GM18499 (cell line): Measurements from ENCODE around the gene SCUBE1.
"Not testable (repeated sequence)": the region's sequence is repeated elsewhere in the genome, so short reads cannot be mapped to it uniquely, and the experiment has no call there.

Source experiments
- ATAC-seq: cut with Tn5 transposase; IDR thresholded peaks from one replicate; pipeline ENCODE4 v1.9.1; 2021; ENCODE audit warnings: moderate number of reproducible peaks; ENCODE audit not compliant: insufficient read depth, unreplicated experiment

The SCUBE1 gene

DNA sequence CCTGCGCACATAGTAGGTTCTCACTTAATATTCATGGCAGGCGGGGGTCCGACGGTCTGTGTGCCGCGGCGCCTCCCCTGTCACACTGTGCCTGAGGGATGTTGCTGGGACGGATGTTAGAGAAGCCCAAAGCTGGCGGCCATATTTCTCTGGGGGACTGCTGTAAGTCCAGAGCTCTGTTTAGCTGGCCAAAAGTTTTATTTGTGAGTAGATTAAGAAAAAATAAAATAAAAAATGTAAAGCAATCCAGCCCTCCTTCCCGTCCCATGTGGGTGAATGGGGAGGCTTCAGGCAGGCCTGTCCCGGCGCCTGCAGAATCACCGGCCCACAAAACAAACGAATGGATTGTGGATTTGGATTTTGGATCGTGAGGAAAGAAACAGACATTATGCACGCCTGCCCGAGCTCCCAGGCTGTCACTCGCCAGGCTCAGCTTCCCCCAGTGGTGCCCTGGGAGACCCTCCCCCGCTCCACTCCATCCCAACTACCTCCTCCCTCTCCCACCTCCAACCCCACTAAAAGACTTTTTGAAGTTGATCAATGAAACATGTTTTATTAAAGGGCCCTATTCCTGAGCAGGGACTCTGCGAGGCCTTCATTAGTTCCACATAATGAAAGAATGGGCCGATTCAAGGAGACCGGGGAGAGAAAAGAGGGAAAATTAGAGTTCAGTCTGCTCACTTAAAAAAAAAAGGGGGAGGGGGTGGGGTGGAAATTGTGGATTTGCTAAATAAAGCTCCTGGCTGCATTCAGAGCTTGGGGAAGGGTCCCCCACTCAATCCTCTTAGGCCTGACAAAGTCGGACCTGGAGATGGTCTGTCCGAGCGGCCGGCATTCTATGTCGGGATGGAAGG is 20.4 kb upstream of the SCUBE1 start:
- ATAC-seq = no peak

DNA sequence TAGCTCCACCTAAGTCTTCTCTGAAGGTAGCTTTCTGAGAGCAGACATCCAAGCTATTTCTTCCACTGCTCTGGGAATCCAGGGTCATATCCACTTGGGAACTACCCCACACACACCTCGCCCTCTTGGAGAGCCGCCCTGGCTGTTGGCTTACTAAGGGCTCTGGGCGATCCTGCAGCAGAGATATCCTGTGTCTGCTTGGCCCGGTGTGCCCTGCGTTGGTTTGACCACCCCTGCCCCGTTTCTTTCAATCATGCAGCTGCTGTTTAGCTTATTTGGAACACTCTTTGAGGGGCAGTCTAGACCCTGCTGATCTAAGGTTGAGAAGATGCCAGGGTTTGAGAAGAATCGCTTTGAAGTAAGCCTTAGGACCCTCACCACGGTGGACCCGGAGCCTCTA is 17.4 kb upstream of the SCUBE1 start:
- no peak for ATAC-seq

- no peak for ATAC-seq
Observed at GRCh38 chr22:43356881-43357280, 13.7 kb upstream of the SCUBE1 start.

DNA sequence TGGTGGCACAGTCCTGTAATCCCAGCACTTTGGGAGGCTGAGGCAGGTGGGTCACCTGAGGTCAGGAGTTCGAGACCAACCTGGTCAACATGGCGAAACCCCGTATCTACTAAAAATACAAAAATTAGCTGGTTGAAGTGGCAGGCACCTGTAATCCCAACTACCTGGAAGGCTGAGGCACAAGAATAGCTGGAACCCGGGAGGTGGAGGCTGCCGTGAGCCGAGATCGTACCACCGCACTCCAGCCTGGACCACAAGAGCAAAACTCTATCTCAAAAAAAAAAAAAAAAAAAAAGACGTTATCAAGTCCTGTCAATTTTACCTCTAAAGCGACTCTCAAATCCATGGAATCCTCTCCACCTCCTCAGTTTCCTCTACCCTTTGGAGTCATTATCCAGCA is 12.5 kb upstream of the SCUBE1 start:
- ATAC-seq = not testable (repeated sequence)

DNA sequence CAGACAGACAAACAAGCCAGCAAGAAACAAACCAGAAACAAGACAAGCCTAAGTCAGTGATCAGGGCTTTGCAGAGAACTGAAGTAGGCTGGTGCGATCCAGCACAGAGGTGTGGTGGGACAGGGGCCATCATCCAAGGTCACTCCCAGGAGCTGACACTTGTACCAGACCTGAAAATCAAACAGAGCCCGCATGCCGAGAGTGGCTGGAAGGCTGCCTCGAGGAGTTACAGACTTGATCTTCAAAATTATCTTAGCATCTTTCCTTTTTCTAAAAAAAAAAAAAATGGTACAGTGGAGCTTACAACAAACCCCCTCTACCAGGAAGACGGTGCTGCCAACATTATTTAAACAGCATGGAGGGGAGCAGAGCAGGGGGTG is 8.8 kb upstream of the SCUBE1 start:
- no peak for ATAC-seq

DNA sequence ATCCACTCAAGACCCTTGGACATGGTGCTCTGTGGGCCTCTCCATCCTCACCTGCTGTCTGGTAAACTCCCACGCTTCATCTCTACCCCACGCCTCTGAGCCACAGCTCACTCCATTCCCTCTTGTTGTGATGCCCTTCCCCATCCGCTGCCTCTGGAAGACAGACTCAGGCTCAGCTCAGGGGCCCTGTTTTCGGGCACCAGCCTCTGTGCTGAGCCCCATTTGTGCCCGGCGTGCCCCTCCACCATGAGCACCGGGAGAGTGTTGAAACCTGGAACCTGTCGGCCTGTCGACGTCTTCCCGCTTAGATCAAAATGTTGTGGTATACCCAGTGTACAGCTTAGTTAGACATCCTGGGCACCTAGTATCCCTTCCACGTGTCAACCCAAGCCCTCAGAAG is 6.5 kb upstream of the SCUBE1 start:
- ATAC-seq = no peak

- ATAC-seq = no peak
Observed at GRCh38 chr22:43346521-43346929, 3.4 kb upstream of the SCUBE1 start.

DNA sequence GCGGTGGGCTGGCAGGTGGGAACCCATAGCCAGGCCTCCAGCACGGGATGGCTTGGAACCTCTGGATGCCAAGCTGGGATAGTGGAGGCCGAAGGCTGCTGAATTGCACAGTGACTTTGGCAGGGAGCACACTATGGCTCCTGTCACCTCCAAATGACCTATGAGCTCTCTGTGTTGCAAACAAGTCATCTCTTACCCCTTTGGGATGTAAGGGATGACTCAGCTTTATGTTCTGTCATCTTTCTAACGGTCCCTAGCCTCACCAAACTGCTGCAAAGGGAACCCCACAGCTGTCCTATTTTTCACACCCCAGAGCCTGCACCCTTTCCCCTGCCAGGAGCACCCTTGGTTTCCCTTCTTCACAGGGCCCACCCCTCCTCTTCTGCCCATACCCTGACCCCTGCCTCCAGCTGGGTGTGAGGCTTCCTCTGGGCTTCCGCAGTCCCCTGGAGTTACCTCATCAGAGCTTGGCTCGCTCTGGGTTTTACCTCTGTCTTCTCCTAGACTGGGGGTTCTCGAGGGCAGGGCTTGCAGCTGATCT is 2.7 kb upstream of the SCUBE1 start:
- no peak for ATAC-seq

GRCh38 chr22:43345356-43345755 is 2.2 kb upstream of the SCUBE1 start:
- no peak for ATAC-seq

GRCh38 chr22:43344520-43344787 is 1.3 kb upstream of the SCUBE1 start:
- no peak for ATAC-seq

- ATAC-seq = no peak
Observed at GRCh38 chr22:43343670-43344519, 723 bp upstream of the SCUBE1 start.

GRCh38 chr22:43342347-43343261 is 568 bp downstream of the SCUBE1 start:
- ATAC-seq = no peak

- ATAC-seq = no peak
Observed at GRCh38 chr22:43341565-43341964, 1.6 kb downstream of the SCUBE1 start.

GRCh38 chr22:43338766-43339345 is 4.3 kb downstream of the SCUBE1 start:
- ATAC-seq = no peak

DNA sequence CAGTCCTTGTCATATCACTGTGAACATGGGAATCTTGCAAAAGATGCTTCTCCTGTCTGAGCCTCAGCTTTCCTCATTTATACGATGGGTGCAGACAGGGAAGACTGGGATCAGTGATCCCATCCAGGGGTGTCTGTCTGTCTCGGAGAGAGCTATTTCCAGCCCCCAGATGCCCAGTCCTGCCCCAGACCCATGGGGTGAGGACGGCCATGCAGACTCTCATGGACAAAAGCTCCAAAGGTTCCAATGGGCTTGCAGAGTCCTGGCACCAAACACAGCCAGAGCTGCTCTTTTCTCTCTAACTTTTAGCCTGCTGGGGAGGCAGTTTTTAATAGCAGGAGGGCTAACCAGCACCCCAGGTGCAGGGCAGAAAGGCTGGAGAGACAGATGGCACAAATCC is 5.2 kb downstream of the SCUBE1 start:
- ATAC-seq = no peak

- ATAC-seq = no peak
Observed at GRCh38 chr22:43337385-43337784, 5.8 kb downstream of the SCUBE1 start.

DNA sequence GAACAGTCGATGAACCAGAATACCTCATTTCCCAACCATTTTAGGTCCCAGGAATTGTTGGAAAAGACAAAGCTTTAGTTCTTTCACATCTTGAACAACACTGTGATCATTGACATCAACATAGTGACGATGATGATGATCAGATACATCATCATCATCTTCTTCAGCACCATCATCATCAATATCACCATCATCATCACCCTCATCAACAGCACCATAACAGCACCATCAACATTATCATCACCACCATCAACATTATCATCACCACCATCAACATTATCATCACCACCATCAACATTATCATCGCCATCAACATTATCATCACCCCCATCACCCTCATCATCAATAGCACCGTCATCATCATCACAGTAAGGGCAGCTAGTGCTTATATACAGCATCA is 8.8 kb downstream of the SCUBE1 start:
- no peak for ATAC-seq

GRCh38 chr22:43333978-43334377 is 9.2 kb downstream of the SCUBE1 start:
- ATAC-seq = no peak

DNA sequence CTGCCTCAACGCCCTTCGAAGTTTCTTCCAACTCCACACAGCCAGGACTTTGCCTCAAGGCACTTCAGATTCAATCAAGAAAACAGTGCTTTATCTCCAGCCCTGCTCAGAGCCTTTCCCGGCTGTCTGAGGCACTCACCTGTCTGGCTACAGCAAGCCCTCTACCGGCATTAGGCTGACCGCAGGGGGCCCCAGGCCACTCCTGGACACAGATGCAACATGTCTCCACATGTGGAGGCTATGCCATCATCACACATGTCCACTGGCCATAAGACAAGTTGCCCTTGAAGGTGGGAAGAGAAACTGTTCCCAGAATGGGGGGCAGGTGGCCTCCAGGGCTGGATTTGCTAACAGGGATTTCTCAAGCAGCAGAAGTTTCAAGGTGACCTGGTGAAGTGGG is 10.0 kb downstream of the SCUBE1 start:
- ATAC-seq = no peak

DNA sequence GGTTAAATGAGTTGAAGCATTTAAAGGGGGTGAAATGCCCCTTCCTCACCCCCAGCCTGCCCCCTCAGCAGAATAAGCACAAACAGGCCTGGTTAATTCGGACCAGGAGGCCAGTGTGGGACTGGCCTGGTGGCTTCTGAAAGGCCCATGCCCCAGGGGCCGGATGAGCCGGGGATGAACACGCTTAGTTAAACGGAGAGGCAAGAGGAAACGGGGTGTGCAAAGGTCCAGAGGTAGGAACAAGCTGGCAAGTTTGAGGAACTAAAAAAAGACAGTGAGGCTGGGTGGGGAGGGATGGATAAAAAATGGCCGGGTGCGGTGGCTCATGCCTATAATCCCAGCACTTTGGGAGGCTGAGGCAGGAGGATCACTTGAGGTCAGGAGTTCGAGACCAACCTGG is 11.5 kb downstream of the SCUBE1 start:
- ATAC-seq = no peak
